Body of pancreas (tissue), 4 donors: ENCODE data around the gene LCAT. TPM values are rescaled to one million over a fixed set of nuclear protein-coding genes. Genes with fewer than 3 reads are reported as not detected.

Experiments used
- ATAC-seq: fragments of 150-250 bp; one replicate; pipeline ENCODE4 v1.9.1; 2016
- DNase-seq, 4 donors: peaks; one replicate each; pipeline ENCODE4 v3.0.0-alpha.2; 2019
- H3K27ac ChIP-seq, 4 donors: fragments of 200-600 bp; sonication (generic); 1 replicate in 3 of 4; 2 replicates in 1 of 4; pipeline versions ENCODE4 v1.5.1 to v1.6.1; 2016 to 2019; ENCODE audit warnings: mild to moderate bottlenecking in 1 of 4, mixed read lengths in 1 of 4, moderate library complexity in 1 of 4
- H3K27me3 ChIP-seq, 2 donors: fragments of 200-600 bp; sonication (generic); one replicate each; pipeline ENCODE4 v1.6.0; 2016; ENCODE audit warnings: mild to moderate bottlenecking in 1 of 2
- H3K36me3 ChIP-seq, 2 donors: fragments of 200-600 bp; sonication (generic); replicated peaks in 1 of 2; 2 replicates each; pipeline ENCODE4 v1.5.1; 2016; ENCODE audit warnings: low read depth in 2 of 2; ENCODE audit not compliant: insufficient read depth in 1 of 2
- H3K4me1 ChIP-seq: fragments of 200-600 bp; sonication (generic); one replicate; pipeline ENCODE4 v1.6.0; 2016
- H3K4me3 ChIP-seq, 2 donors: fragments of 200-600 bp; sonication (generic); 1 replicate in 1 of 2; 2 replicates in 1 of 2; pipeline ENCODE4 v1.5.1; 2016 to 2019
- H3K9me3 ChIP-seq, 3 donors: fragments of 200-600 bp; sonication (generic); 1 replicate in 2 of 3; 2 replicates in 1 of 3; pipeline ENCODE4 v1.5.1; 2016
- CTCF ChIP-seq, 7 experiments: fragments of 450-650 bp in 4 of 7; fragments of 200-600 bp in 3 of 7; sonication (generic) in 3 of 7; IDR thresholded peaks; one replicate each; pipeline ENCODE4 v1.5.1; 2016 to 2019; ENCODE audit warnings: antibody characterized with exemption in 7 of 7
- POLR2A ChIP-seq, 3 donors: fragments of 450-650 bp; IDR thresholded peaks; one replicate each; pipeline ENCODE4 v1.6.1; 2016; ENCODE audit warnings: antibody characterized with exemption in 3 of 3, mild to moderate bottlenecking in 2 of 3
- WGBS, 2 donors: methylation state at CpG; one replicate each; pipeline ENCODE4 v1.1.5; 2017; 5-methylcytosine and 5-hydroxymethylcytosine counted together
- intact Hi-C: fragments of 100-400 bp; cut with DNase I; formaldehyde crosslinking; loops from one replicate; pipeline ENCODE4 v1.15.1; 2023
- total RNA-seq, 2 donors: library from RNA; depleted of rRNA; stranded (reverse); fragments of >200 nt; gene quantifications; one replicate each; pipeline ENCODE4 v1.1.0, GENCODE V29; 2016

The LCAT gene
- total RNA-seq, 2 donors from 2014 or later = 7.5 to 17.8 TPM

- peak in 1 of 4 donors; percentile 50 for DNase-seq
- no peaks in the 10 kb centered on the region for H3K36me3 ChIP-seq
- H3K4me3 ChIP-seq = peak overlapping the region in 1 of 2 donors; percentile 37
- TF ChIP-seq CTCF (IDR thresholded peaks at IDR 0.05) (no peak), POLR2A (IDR thresholded peaks at IDR 0.05) (no peak)
- intact Hi-C loops = no loop called here
- no peaks in the 10 kb centered on the region for H3K9me3 ChIP-seq
- ATAC-seq = no peak
- WGBS, 2 donors = 36 to 52% methylated on average over 7 to 13 of the region's 13 CpGs
- no peaks in the 10 kb centered on the region for H3K27me3 ChIP-seq
- H3K27ac ChIP-seq = peak overlapping the region in 3 of 4 donors; percentile 81 to 97 (median 91)
- H3K4me1 ChIP-seq = peaks cover 68% of the 10 kb centered on the region
Observed at GRCh38 chr16:67934306-67935100, 9.4 kb downstream of the LCAT start.

- H3K27me3 ChIP-seq = no peaks in the 10 kb centered on the region
- ATAC-seq (no peak), DNase-seq (peak in 1 of 4 donors; percentile 15)
- H3K4me3 ChIP-seq = no peak overlapping the region
- TF ChIP-seq POLR2A (IDR thresholded peaks at IDR 0.05) = no peak
- no peak for TF ChIP-seq CTCF (IDR thresholded peaks at IDR 0.05)
- peaks cover 74% of the 10 kb centered on the region for H3K4me1 ChIP-seq
- peak overlapping the region in 3 of 4 donors; percentile 81 to 97 (median 91) for H3K27ac ChIP-seq
- intact Hi-C loops = no loop called here
- 59 to 77% methylated on average over 7 of the region's 7 CpGs for WGBS, 2 donors
- H3K9me3 ChIP-seq = no peaks in the 10 kb centered on the region
- no peaks in the 10 kb centered on the region for H3K36me3 ChIP-seq
Observed at GRCh38 chr16:67933805-67934204, 10.1 kb downstream of the LCAT start.

DNA sequence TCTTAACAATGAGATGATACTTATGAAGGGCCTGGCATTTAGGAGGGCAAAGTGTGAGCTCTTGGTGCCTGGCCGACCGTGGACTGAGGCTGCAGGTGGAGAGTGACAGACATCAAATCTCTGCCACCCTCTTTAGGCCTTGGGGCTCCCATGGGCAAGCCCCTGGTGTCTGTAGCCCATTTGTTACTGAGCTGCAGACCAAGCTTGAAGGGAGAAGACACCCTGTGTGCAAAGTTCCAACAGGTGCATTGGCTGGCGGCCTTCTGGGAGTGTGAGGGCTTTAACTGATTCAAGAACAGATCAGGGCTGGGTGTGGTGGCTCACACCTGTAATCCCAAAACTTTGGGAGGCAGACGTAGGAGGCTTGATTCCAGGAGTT lies 11.5 kb downstream of the LCAT start:
- no peak for DNase-seq
- H3K27me3 ChIP-seq = no peaks in the 10 kb centered on the region
- 57 to 61% methylated on average over 4 of the region's 4 CpGs for WGBS, 2 donors
- no peak overlapping the region for H3K4me3 ChIP-seq
- H3K27ac ChIP-seq = peak overlapping the region; percentile 78 to 82 (median 80)
- no peaks in the 10 kb centered on the region for H3K9me3 ChIP-seq
- intact Hi-C loops = no loop called here
- no peak for ATAC-seq
- no peaks in the 10 kb centered on the region for H3K36me3 ChIP-seq
- peaks cover 81% of the 10 kb centered on the region for H3K4me1 ChIP-seq
- no peak for TF ChIP-seq CTCF (IDR thresholded peaks at IDR 0.05)
- TF ChIP-seq POLR2A (IDR thresholded peaks at IDR 0.05) = no peak

DNA sequence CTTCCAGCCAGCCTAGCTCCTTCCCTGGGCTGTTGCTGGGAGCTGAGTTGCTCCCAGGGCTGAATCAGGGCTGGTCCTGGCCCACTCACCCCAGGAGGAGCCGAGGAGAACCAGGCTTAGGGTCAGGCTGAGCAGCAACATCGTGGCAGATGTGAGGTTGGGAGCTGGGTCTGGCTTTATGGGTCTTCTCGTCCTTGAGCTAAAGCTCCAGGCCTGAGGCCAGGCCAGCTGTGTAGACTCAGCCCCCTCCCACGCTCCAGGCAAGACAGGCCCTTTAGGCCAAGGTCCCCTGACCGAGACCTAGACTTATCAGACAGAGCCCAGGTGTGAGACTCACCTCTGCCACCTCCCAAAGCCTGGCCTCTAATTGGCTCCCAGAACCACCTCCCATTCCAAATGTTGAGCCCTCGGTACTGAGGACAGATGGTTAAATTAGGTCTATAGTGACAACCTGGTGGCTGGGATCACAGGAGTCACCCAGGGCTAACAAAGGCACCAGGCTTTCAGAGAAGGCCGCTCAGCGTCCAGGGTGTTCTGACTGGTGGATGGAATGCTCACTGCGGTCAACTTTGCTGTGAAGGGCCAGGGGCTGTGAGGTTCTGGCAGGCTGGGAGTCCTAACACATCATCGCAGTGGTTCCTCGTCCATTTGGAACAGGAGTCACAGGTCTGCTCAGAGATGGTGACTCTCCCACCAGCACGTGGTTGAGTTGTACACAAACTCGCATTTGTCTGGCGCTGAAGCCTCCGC lies 12.0 kb downstream of the LCAT start, which contains the start of gene CTRL:
Gene CTRL, minus strand, starts transcription at position 151 of the 750 bp plus-strand sequence. Its CDS starts 10 bp downstream, at position 141.
- ATAC-seq = peak; percentile 31
- TF ChIP-seq CTCF (IDR thresholded peaks at IDR 0.05) = peak in 4 of 7 experiments; percentile 40 to 61 (median 47)
- peak; percentile 75 to 96 (median 95) for TF ChIP-seq POLR2A (IDR thresholded peaks at IDR 0.05)
- Histone ChIP-seq H3K36me3 (no peaks in the 10 kb centered on the region), H3K9me3 (no peaks in the 10 kb centered on the region), H3K27me3 (no peaks in the 10 kb centered on the region), H3K4me1 (peaks cover 77% of the 10 kb centered on the region), H3K27ac (peak within 1 kb of the TSS; percentile 78 to 82 (median 80)), H3K4me3 (peak within 1 kb of the TSS in 1 of 2 donors; percentile 16)
- 25 to 48% methylated on average over 11 to 15 of the region's 15 CpGs for WGBS, 2 donors
- intact Hi-C loops = no loop called here
- DNase-seq = peak; percentile 82 to 91 (median 90)
